NCI-H1417 (cell line): ENCODE measurements around the gene COL23A1.
"Not testable (repeated sequence)": the region's sequence is repeated elsewhere in the genome, so short reads cannot be mapped to it uniquely, and the experiment has no call there.

Experiments
- DNase-seq, 3 experiments: peaks; one replicate each; lab custom pipeline; 2025; lab: John Stamatoyannopoulos, UW

Gene COL23A1

DNA sequence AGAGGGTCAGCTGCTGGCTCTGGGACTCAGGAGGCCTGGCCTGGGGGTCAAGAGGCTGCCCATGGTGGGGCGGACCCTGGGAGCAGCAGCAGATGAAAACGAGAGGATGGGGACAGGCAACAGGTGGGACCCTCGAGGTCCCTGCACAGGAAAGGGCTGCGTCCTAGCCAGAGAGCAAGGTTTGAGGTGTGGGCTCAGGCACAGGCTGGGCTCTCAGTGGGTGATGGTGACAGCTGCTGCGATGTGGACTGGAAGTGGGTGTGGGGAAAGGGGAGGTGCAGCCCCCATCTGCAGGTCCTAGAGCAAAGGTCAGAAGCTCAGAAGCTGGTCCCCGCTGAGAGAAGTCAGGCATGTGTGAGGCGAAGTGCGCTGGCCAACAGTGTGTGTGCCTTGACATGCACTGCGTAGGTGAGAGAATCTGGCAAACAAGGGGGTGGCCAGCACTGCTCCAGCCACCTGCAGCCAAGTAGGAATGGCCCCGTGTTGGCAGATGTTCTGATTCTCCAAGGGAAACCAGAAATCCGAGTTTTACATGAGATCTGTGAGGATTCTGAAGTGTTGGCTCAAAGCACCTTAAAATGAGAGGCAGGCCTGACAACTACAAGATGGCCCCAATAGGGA lies 85.7 kb downstream of the COL23A1 start:
- no peak for DNase-seq

DNA sequence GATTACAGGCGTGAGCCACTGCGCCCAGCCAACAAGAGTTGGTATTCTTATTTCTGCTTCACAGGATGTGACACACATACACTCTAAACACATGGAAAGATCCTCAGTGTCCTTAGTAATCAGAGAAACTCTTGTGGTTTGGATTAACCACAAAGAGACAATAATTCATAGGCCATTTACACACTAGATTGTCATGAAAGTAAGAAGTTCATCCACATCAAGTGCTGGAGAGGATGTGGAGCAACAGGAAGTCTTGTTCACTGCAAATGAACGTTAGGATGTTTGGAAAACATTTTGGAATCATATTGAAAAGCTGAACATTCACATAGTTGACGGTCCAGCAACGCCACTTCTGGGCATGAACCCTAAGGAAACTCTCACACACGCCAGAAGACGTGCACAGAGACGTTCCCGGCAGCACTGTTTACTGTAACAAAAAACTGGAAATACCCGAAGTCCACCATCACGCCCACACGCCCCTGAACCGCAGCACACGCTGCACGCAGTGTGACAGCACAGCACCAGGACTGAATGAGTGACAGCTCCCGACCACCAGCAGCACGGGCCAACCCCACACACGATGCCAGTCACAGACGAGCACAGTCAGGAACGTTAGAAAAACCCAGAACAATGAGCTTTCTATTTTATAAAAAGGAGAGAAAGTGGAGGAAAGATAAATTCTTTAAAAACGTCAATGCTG lies 87.6 kb downstream of the COL23A1 start:
- DNase-seq: no peak

DNA sequence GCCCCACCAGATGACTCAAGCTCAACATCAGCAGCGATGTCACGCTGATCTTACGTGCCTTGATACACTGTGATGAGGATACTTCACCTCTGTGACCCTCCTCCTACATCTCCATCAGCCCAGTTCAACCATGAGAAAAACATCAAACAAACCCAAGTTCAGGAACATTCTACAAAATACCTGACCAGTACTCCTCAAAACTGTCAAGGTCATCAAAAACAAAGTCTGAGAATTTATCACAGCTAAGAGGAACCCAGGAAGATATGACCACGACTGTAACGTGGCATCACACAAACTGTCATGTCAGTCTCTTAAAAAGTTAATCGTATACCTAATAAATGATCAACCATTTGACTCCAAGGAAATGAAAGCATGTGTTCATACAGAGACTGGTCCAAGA lies 90.8 kb downstream of the COL23A1 start:
- no peak for DNase-seq

DNA sequence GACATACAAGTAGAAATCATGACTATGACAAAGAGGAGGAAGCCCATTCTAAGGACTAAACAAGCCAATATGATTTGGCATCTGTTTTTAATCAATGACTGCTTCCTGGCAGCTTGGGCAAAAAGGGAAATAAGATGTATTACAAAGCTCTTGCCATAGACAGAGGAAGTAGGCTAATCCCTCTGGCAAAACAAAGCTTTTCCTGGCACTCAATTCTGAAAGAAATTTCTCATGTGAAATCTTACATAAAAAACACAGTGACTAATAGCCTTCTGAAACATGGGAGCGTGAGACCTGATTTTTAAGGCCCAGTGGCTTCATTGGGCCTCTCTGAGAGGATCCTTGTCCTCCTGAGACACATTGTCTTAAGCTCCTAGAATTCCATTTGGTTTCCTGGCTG lies 93.6 kb downstream of the COL23A1 start:
- no peak for DNase-seq

DNA sequence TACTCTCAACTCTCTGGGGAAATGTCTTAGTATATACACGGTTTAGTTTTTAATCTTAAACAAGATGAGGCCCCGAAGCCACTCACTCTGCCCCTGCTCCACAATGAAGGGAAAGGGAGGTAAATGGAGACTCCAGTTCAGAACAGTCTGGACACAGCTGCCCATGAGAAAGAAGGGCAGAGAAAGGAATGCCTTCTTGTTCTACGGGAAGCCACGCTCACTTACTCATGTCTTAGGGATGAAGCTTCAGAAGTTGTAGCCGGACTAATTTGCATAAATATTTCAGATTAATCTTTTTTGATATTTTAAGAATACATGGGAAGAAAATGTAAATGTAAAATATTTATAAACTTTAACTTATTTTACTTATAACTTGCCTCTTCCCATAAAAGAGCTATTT lies 94.0 kb downstream of the COL23A1 start:
- no peak for DNase-seq

DNA sequence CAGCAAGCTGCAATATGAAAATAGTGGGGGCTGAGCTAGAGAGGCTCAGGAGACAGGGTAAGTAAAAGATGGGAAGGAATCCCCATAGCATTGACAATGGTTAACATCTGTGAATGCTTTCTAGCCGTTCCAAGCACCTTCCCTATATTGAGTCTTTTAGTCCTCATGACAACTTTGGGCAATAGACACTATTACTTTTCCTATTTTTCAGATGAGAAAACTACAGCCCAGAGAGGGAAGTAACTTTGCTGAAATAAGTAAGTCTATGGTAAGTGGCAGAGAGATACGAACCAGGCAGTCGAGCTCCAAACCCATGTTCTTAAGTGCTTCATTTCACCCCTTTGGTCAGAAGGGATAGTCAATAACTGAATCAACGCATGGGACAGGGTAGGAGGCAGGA lies 94.5 kb downstream of the COL23A1 start:
- no peak for DNase-seq

DNA sequence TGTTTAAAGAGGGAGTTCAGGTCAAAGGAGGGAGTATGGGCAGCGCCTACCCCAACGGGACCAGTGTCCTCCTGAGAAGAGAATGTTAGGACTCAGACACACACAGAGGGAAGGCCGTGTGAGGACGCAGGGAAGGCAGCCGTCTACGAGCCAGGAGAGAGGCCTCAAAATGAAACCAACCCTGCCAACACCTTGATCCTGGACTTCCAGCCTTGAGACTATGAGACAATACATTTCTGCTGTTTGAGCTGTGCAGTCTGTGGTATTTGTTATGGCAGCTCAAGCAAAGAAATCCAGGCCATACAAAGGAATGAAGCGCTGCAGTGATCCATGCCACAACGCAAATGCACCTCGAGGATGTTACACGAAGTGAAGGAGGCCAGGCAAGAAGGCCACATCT lies 97.9 kb downstream of the COL23A1 start:
- DNase-seq: no peak

DNA sequence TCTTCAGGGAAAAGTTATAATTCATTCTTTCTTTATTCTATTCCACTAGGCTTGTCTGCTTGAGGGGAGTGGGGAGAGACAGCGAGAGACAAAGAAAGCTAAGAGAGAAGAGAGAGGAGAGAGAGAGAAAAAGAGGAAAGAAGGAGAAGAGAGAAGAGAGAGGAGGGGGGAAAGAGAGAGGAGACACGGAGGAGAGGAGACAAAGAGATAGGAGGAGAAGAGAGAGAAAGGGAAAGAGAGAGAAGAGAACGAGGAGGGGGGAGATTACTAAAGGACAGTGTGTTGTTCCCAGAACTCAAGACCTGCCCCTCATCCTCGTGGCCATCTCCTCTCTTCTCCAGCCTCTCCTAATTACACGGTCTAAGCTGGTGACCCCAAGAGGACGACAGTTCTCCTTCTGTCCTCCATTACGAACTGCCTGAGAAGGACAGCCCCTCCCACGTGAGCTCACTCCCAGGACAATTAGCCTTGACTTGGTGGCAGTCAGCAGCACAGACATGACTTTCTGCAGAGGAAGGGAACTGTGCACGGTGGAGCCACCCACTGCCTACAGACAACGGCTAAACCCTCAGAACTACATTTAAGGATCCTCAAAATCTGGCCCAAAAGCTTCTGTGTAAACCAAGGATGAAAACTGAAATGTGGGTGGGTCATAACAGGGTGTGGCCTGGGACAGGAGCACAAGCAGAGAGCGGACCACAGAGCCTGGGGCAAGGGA lies 99.1 kb downstream of the COL23A1 start:
- DNase-seq: no peak

DNA sequence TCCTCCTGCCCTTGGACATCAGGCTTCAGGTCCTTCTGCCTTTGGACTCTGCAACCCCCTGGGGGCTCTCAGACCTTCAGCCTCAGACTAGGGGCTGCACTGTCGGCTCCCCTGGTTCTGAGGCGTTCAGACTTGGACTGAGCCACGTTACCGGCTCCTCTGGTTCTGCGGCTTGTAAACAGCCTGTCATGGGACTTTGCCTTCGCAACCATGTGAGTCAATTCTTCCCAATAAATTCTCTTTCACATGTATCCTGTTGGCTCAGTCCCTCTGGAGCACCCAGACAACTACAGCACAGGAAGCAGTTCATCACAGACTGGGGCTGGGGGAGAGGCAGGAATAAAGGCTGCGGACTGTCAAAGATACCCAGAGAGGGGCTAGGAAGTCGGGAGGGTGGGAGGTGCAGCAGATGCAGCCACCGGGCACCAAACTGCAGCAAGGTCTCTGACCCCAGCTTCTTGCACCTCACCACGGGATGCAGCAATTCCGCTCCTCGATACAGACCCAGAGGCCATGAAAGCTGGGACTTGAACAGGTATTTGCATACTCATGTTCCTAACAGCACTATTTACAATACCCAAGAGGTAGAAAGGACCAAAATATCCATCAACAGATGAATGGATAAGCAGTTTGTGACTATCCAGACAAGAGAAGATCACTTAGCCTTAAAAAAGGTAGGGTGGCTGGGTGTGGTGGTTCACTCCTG lies 100.8 kb downstream of the COL23A1 start:
- no peak for DNase-seq

DNA sequence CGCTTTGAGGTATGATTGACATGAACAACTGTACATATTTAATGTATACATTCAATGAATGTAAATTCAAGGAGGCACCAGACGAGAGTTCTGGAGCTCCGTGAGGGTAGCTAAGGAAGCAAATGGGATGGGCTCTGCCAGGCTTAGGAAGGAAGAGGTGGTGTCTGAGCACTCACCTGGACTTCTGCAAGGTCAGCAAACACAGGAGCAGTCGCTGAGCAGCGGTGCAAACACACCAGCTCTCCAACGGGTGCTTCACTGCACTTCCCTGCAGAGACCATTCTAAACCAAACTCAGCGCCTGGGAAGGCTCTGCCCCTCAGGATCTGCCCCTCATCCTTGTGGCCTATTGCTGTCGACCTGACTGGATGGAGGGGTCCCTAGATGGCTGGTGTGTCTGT lies 101.5 kb downstream of the COL23A1 start:
- DNase-seq: no peak

DNA sequence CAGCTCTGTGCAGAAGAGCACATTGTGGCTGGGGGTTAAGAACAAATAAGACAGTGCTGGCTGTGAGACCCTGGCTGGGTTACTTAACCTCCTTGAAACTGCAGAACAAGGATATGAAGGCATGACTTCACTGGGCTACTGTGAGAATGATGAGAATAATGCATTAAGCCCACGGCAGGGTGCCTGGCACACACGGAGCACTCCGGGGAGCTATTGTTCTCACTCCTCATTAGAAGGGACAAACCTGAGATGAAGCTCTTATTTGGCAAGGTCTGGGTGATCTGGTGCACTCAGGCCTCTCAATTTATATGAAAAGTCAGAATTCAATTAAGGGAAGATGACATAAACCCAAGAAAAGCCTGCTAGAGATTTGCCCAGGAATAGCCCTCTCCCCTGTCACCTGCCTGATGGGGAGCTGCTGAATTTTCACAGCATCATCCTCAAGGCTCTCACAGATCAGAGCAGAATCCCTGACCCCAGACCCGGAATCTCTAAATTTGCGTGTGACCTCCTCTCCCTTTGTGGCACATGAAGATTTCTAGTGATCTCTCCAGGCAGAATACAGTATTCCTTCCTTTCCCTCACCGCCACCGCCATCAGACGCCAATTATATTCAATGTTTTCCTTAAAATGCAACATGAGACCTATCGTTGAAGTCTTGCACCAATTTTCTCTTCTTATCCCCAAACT lies 102.1 kb downstream of the COL23A1 start:
- peak in 1 of 3 experiments; percentile 22 for DNase-seq

DNA sequence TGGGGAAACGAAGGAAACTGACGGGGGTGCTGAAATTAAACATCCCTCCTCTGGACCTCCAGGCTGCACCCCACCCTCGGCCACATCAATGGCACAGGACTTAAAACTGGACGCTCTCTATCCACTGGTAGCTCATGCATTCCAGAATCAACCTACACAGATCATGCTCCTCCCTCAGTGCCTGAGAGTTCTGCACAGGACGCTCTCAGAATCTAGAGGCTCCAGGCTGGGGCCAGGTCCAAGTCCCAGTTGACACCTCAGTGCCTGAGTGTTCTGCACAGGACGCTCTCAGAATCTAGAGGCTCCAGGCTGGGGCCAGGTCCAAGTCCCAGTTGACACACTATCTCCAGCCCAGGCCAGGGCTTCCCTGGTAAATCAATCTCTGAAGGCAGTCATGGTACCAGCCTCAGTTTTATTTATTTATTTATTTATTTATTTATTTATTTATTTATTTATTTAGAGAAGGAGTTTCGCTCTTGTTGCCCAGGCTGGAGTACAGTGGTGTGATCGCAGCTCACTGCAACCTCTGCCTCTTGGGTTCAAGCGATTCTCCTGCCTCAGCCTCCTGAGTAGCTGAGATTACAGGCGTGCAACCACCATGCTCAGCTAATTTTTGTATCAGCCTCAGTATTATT lies 103.2 kb downstream of the COL23A1 start:
- not testable (repeated sequence) for DNase-seq

DNA sequence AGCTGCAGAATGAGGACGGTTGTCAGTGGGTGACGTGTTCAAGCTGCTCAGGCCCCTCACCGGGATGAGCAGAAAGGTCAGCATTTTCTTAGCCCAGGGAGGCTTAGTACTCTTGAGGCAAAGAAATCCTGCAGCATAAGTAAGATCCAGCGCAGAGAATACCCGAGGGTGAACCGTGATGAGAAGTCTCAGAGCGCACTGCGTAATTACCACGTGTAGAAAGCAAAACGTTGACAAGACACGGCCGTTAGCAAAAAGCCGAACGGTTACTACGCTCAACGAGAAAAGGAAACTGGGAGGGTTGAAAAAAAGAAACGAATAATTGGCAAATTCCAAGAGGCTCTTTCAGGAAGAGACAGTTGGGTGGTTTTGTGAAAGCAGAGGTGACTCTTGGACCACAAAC lies 104.0 kb downstream of the COL23A1 start:
- DNase-seq: no peak

DNA sequence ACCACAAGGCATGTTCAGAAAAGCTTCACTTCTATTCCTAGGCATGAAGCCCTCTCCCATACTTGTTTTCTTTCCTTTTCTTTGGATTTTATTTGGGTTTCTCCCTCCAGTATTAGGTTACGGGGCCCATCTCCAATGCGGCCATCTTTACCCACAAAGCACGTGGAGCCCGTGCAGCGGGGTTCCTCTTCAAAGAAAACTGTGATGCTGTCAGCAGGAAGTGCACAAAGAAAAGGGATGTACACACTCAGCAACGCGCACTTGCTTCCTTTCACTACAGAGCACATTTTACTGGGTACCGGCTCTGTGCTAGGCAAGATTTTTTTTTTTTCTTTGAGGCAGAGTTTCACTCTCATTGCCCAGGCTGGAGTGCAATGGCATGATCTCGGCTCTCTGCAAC lies 106.6 kb downstream of the COL23A1 start:
- DNase-seq: peak in 1 of 3 experiments; percentile 4

DNA sequence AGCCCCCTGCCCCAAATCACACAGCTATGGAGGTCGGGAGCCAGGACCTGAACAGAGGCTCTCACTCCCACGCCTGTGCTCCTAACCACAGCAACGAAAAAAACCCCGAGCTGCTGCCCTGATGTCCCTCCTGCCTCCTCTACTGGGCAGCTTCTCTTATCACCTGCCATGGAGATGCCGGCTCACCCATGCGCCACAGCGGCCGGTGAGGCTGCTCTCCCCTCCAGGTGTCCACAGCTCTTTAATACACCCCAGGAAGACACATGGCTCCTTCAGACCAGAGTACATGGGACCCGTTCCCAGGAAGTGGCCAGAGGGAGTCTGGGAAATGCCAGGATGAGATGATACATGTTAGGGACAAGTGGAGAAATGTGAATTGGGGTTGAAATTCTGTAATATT lies 110.9 kb downstream of the COL23A1 start:
- DNase-seq: no peak

DNA sequence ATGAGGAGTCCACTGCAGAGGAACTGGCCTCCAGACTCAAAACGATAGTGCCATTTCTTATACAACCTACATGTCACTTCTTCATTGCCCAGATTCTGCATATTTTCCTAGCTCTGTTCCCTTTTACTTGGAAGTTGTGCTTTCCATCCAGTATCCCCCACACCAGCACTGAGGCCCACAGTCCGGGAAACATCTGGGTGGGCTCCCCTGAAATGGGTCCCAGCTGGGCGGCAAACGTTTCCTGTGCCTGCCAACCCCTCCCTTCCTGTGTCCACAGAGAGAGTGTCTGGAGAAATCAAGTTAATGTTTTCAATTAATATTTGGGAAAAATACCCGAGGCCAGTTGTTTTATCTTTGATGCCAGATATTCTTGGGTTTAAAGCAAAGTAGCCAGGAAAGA lies 111.8 kb downstream of the COL23A1 start:
- DNase-seq: no peak

DNA sequence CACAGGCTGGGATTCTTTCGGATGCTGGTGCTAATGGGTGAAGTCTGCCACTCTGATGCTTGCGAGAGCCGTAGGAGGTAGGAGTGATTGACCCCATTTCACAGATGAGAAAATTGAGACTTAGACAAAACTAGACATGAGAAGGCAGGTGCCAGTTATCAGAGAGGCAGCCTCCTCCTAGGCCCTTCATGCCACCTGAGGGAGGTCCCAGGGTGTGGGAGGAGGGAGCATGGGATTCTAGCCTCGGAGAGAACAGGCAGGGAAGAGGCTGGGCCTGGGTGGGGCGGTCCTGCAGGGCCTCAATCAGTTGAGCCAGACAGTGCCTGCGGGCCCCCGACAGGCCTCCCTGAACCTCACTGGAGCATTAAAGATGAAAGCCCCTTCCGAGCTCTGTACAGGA lies 112.4 kb downstream of the COL23A1 start:
- DNase-seq: no peak

DNA sequence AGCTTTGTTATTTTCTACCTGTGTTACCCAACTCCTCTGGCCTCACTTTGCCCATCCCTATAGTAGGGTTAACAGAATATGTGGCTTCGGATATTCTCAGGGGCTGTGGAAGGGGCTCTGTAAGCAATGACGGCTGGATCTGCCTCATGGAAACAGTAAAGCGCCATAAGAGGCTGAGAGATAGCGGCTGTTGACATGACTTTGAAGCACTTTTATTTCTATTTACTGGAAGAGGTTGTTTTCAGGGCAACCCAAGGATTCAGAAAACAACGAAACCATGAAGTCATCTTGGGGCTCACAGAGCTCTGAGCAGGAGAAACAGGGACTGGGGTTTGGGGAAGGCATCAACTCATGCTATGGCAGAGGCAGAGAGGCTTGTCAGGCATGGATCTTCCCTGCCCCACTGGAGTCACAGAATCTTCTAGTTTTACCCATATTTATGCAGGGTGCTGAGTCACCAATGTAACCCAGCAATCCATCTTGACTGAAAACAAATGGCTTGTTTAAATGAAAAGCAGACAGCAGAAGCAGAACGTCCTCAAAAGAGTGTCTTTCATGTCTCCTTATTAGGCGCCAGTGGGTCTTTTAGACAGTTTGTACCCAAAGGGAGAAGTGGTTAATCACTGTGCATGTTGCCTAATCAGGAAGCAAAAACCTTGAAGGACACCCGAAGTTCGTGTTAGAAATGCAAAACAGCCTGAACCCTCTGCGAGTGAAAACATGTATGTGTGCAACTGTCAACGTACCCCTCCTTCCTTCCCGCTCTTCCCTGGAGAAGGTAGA lies 113.0 kb downstream of the COL23A1 start:
- DNase-seq: no peak

DNA sequence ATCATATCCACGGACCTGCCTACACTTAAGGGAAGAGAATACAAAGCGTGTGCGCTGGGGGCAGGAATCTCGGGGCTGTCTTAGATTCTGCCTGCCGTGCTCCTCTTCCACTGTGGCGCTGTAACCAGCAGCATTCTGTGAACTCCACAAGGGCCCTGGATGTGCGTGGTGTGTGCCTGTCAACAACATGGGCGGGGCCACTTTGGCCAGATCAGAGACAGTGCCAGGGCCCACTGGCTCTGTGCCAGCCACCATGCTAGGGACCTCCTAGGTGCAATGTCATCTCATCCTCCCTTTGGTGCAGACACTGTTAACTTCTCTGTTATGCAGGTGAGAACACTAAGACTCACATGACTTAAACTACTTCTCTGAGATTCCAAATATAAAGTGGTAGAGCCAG lies 113.7 kb downstream of the COL23A1 start:
- DNase-seq: no peak

DNA sequence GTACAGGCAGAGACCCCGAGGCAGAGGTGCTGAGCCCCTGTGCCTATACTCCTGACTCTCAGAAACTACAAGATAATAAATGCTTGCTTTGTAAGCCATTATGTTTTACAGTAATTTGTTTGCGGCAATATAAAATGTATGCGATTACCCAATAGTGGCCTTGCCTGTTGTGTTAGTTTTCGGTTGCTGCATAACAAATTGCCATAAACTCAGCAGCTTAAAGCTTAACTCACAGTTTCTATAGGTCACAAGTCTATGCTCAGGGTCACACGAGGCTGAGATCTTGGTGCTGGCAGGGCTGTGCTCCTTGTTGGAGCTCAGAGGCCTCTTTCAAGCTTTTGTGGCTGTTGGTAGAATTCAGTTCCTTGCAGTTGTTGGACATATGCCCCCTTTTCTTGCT lies 114.8 kb downstream of the COL23A1 start:
- no peak for DNase-seq
